SH-SY5Y (cell line): ENCODE data around the gene KCTD6.

Experiments
- GATA2 ChIP-seq: IDR thresholded peaks from 2 replicates; pipeline ENCODE4 v1.6.1; 2011; ENCODE audit warnings: mild to moderate bottlenecking, low read depth, low read length
- GATA3 ChIP-seq: IDR thresholded peaks from 2 replicates; pipeline ENCODE4 v1.6.1; 2011; ENCODE audit warnings: low read depth, mild to moderate bottlenecking, low read length, moderate library complexity

Gene KCTD6

DNA sequence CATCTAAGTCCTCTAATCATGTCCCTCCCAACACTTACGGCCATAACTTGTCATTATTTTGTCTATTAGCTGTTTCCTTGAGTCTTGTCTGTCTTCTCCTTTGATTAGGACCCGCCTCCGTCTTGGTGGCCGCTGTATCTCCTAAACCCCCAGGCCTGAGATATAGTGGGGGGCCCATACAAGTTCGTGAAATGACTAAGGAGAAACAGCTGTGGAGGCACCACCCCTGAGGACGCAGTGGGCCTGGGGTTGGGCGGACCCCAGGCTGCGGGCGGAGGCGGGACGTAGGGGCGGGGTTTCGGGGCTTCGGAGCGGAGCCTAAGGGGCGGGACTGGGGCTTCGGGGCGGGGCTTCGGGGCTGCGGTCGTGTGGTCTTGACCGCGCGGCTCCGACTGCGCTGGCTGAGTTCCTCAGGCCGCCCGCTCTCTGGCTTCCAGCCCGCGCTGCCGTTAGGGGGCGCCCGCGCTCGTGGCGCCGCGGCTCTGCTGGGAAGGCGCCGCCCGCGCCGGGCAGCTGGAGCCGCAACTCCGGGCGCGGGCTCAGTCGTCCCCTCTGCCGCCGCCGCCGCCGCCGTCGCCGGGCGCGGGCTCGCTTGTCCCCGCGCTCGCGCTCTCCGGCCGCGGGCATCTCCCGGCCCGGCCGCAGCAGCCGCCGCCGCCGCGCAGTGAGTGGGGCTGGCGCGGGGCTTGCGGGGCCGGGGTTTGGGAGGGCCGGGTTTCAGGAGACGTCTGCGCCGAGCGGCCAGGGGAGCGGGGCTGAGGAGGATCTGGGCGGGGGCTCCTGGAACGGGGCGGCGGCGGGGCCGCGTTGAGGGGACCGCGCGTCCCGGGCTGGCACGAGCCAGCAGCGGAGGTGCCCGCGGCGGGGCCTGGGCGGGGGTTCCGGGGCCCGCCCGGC is at the start of gene KCTD6:
Gene KCTD6 (plus strand): TSS at position 591 of the 897 bp plus-strand sequence. CDS start 6,660 bp downstream, outside the sequence.
- TF ChIP-seq GATA3: no peak
- no peak for TF ChIP-seq GATA2

DNA sequence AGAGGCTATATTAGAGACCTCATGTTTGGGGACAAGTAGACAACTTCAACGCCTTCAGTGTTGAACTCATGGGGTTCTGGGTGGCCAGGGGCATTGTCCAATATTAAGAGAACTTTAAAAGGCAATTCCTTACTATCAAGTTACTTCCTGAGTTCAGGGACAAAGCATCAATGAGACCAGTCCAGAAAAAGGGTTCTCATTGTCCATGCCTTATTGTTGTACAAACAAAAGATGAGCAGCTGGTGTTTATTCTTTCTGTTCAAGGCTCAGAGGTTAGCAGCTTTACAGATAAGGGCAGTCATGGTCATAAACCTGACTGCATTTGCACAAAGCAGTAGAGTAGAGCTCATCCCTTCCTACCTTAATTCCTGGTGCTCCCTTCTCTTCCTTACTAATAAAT is 39.7 kb upstream of the KCTD6 start:
- TF ChIP-seq GATA2 (no peak), GATA3 (no peak)

DNA sequence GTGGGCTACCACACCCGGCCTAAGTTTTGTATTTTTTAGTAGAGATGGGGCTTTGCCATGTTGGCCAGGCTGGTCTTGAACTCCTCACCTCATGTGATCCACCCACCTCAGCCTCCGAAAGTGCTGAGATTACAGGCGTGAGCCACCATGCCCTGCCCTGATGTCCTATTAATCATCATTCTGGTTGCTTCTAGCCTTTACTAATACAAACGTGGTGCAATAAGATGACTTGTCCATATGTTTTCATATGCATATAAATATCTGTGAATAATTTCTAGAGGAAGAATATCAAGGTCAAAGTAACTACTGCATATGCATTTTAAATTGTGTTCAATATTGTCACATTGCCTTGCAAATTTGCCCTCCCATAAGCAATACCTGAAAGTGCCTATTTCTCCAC is 32.7 kb upstream of the KCTD6 start:
- no peak for TF ChIP-seq GATA3
- no peak for TF ChIP-seq GATA2

DNA sequence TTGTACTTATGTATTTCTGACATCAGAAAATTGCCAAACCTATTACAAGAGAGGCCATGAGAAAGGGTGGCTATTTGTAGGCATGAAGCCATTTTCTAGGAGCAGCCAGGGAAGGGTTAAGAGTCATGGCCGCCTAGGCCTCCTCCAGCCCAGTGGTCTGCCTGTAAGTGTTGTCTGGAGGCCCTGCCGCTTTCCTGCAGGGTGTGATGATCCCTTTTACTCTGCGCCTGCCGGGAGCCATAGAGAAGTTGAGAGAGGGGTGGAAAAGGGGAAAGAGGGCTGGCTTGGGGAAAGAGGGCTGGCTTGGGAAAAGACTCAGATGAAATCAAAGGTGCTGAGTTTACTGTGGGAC is 29.1 kb upstream of the KCTD6 start:
- TF ChIP-seq GATA3 (no peak), GATA2 (no peak)

DNA sequence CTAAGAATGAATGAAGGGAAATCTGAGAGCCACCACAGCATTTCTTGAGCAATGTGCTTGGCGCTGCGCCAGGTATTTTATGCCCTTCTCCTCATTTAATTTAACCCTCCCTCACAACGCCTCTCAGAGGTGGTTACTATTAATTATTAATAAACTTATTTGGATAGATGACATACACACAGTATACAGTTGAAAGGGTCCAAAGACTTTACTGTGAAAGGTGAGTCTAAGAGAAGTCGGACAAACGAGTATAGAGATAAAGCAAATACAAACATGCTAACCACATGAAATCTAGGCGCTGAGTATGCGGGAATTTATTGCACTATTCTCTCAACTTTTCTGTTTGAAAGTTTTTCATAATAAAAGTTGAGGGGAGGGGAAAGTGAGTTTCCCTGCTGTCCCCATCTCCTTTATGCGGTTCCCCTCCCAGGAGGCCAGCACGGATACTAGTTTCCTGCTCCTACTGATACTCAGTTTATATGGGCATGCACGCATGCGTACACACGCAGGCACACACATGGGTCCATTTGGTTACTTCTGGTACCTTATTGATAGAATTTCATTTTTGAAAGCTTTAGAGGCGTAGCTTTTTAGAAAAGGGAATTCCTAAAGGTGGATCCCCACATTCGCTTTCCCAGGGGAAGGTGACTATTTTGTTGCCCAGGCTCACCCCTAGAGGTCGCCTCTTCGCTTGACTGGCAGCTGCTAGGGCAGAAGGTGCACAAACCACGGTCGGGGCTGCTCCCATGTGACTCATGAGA is 28.5 kb upstream of the KCTD6 start:
- no peak for TF ChIP-seq GATA3
- TF ChIP-seq GATA2: no peak

DNA sequence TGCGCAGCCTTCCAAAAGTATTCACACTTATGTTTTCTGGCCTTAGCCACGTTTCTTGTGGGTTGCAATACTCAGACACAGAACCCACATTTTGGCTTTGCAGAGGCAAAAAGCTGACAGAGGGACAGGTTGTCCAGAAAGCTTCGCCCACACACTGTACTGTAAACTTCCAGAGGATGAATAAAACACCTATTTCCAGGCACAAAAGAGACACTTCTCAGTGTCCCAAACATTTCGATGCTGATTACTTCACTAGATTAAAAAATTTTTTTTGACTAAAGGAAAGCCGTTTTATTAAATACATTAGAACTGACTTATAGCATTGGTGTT is 28.0 kb upstream of the KCTD6 start:
- TF ChIP-seq GATA3: no peak
- TF ChIP-seq GATA2: no peak

DNA sequence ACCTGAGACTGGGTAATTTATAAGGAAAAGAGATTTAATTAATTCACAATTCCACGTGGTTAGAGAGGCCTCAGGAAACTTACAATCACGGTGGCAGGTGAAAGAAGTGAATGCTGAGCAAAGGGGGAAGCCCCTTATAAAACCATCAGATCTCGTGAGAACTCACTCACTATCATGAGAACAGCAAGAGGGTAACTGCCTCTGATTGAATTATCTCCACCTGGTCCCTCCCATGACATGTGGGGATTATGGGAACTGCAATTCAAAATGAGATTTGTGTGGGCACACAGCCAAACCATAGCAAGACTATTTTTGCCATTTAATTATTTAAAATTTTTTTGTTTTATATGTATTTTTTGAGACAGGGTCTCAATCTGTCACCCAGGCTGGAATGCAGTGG is 27.0 kb upstream of the KCTD6 start:
- TF ChIP-seq GATA2 (no peak), GATA3 (no peak)

DNA sequence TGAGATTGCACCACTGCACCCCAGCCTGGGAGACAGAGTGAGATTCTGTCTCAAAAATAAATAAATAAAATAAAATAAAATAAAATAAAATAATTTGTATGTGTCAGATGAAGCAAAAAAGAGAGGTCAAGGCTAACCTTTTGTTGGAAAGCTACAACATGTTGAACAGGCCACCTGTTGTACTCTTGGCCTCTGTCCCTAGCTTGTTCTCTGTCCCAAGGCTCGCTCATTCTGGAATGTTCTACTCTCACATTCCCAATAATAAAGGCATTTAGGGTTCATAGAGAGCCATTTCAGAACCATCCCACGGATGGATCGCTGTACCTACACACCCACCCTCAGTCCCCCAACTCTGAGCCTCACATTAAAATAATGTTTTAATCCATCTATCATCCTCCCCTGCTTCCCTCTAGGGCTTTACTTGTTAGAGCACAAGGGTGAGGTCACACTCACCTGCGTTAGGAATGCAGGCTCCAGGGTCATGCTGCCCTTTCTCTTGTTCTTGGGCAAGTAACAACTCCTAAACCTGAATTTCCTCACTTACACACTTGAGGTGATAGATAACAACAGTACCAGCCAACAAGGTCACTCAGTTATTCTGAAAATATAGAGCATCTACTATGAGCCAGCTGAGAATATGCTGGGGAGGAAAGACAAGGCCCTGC is 24.9 kb upstream of the KCTD6 start:
- TF ChIP-seq GATA2 (no peak), GATA3 (no peak)

DNA sequence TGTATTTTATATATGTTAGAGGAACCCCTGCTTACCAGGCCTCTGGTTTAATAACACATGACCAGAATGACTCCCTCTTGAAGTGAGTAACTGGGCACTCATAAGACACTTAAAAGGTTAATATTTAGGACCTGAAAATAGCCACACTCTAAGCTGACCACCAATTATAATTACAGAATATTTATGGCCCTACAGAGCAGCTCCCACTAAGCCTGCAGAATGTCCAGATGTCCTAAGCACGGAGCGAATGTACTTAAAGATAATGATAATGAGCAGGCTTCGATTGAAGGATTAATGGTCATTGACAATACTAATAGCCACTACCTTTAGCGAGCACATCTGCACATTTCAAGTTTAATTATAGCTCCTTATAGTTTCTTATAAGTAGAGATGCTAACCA is 22.8 kb upstream of the KCTD6 start:
- TF ChIP-seq GATA3 (no peak), GATA2 (no peak)

DNA sequence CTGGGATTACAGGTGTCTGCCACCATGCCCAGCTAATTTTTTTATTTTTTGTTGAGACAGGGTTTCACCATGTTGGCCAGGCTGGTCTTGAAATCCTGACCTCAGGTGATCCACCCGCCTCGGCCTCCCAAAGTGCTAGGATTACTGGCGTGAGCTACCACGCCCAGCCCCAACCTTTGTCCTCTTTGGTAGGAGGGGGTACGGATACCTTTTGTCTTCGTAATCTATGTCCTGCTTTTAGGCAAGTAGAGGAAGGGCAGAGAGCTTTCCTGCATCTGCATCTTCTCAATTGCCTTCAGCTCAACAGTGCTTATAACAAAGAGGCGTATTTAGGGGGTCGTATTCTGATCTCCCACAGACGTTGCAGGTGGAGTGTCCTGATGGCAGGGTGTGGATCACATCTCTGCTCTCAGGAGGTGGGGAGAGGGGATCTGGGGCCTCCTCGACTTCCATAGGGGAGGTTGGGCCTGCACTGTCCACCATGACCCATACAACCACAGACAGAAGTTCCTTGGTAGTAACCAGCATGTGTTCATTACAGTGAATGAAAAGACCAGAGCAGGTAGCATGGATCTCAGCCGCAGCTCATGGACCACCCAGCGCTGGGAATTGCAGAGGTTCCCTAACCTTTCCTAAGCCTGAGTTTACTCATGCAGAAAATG is 21.4 kb upstream of the KCTD6 start:
- TF ChIP-seq GATA2 (no peak), GATA3 (no peak)

DNA sequence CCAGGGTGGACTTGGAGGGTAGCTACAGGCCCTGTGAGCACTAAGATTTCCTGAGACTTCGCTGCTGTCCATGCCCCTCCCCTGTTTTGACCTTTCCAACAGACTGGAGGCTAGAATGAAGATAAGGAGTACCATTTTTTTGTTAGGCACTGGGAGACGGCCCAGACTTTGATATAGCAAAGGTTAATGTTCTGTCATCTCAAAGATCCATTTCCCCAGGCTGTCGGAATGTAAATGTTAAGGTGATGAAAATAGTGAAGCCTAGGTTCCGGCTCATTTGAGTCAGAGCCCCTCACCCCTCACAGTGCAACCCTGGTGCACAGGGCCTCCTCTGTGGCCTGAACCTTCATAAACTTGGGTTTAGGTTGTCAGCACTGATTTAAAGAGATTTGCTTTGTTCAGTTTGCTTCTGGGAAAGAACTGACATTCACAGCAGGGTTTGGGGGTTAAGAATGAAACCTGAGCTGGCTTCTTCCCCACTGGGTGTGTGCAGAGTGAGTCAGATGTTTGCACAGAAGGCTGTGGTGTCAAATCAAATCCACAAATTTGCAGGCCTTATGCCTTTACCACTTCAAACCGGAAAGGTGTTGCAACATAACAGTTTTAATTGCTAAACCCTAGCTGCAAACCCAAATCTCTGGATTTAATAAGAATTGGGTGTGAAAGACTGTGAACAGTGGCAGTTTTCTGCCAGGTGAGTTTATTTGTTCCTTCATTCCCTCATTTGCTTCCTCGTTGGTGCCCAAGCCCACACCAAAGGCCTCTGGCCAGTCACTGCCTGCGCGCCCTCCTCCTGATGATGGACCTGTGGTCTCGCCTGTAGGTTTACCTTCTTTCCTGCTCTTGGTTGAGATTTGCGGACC is 20.6 kb upstream of the KCTD6 start:
- TF ChIP-seq GATA3 (no peak), GATA2 (no peak)

DNA sequence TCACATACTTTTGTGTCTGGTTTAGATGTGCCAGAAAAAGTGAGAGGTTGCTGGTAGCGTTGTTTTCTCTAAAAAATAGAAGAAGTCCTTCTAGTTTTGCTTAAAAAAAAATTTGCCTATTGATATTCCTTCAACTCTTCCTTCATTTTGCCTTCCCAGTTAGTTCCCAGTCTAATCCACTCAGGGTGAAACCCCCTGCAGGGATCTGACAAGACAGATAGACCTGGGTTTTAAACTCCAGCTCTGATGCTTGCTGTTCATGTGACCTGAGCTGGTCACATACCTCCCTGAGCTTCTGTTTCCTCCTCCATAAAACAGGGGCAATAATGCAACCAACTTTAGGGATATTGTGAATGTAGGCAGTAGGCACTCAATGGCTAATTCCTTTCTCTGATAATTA is 18.6 kb upstream of the KCTD6 start:
- no peak for TF ChIP-seq GATA3
- TF ChIP-seq GATA2: no peak

DNA sequence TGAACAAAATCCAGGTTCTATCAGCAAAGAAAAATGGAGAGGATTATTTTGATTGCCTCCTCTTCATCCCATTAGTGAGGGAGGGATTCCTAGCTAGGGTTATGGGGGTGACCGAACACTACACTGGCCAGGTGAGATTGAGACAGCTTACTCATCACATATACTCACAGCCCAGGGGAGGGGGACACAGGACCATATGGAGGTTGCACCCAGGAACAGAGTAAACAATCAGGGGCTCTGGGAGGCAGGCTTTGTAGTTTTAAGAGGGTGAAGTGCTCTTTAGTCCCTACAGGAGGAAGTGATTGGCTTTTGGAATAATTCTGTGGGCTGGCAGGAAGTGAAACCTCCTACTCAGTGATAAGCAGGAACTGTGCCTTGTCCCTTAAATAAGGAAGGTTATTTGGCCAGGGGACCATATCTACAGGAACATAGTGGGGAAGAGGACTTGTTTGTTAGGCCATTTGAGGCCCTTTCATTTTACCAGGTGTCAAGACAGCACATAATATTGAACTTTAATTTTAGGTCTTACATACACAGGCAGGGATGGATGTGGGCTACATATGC is 17.5 kb upstream of the KCTD6 start:
- TF ChIP-seq GATA3: no peak
- no peak for TF ChIP-seq GATA2
